Measurements from ENCODE around the gene NPTN.

GRCh38 chr15:73558529-73558928 lies 74.7 kb downstream of the NPTN start:
- TF ChIP-seq CTCF (IDR thresholded peaks at IDR 0.05) (no peak), POLR2A (IDR thresholded peaks at IDR 0.05) (no peak)
